ENCODE data around the gene KLHDC3. TPM values are rescaled to one million over a fixed set of nuclear protein-coding genes. Genes with fewer than 3 reads are reported as not detected.

KLHDC3 gene
- total and polyA plus RNA-seq, 10 of the 15 experiments (the other 5 are each of a cell fraction or from before 2014, with no cell fraction given) = 2.4 to 102 (median 55.4) TPM

- intact Hi-C loops (cut with micrococcal nuclease; ENCODE audit: unreplicated experiment) = no loop called here
- ChIA-PET CTCF (interaction anchor here (1.4 kb wide), 1 partner anchor 524 kb away, joined by 3 read pairs; no protein-coding TSS in a partner anchor), RAD21 (ENCODE audit: unreplicated experiment) (interaction anchor here (1.8 to 2.1 kb wide), 2 partner anchors 43 to 177 kb away, joined by 5 to 12 read pairs; no protein-coding TSS in a partner anchor), POLR2A (interaction anchor here (0.7 kb wide), 1 partner anchor 714 kb away, joined by 8 read pairs; no protein-coding TSS in a partner anchor), SMC1A (ENCODE audit: uncharacterized antibody, unreplicated experiment) (interaction anchor here (0.7 kb wide), 1 partner anchor 252 kb away, joined by 5 read pairs; no protein-coding TSS in a partner anchor)
- H3K4me3 ChIP-seq = no peak overlapping the region
- H4K20me1 ChIP-seq (ENCODE audit: control insufficient read depth, insufficient read depth) = no peaks in the 10 kb centered on the region
- no peak for ATAC-seq
- BruUV-seq (replicated peaks) = no TSS peak
- H3K27ac ChIP-seq (ENCODE audit: control insufficient read depth, insufficient read depth) = no peak overlapping the region
- no peaks in the 10 kb centered on the region for H3K9me3 ChIP-seq (replicated peaks; ENCODE audit: control insufficient read depth, insufficient read depth, low read length)
- TF ChIP-seq HDAC2 (IDR thresholded peaks at IDR 0.05) (no peak), CBX5 (IDR thresholded peaks at IDR 0.05; ENCODE audit: low read depth) (no peak), NFXL1 (IDR thresholded peaks at IDR 0.05; ENCODE audit: borderline replicate concordance) (no peak), PAX8 (IDR thresholded peaks at IDR 0.05) (no peak), IRF4 (IDR thresholded peaks at IDR 0.05; ENCODE audit: low read depth, low read length) (no peak), IKZF1 (conservative IDR thresholded peaks at IDR 0.05) (no peak), MLLT1 (IDR thresholded peaks at IDR 0.05) (no peak), SUPT20H (IDR thresholded peaks at IDR 0.05; ENCODE audit: borderline replicate concordance, control insufficient read depth, low read depth, low read length) (no peak)
- TF ChIP-seq, protein P1, sequence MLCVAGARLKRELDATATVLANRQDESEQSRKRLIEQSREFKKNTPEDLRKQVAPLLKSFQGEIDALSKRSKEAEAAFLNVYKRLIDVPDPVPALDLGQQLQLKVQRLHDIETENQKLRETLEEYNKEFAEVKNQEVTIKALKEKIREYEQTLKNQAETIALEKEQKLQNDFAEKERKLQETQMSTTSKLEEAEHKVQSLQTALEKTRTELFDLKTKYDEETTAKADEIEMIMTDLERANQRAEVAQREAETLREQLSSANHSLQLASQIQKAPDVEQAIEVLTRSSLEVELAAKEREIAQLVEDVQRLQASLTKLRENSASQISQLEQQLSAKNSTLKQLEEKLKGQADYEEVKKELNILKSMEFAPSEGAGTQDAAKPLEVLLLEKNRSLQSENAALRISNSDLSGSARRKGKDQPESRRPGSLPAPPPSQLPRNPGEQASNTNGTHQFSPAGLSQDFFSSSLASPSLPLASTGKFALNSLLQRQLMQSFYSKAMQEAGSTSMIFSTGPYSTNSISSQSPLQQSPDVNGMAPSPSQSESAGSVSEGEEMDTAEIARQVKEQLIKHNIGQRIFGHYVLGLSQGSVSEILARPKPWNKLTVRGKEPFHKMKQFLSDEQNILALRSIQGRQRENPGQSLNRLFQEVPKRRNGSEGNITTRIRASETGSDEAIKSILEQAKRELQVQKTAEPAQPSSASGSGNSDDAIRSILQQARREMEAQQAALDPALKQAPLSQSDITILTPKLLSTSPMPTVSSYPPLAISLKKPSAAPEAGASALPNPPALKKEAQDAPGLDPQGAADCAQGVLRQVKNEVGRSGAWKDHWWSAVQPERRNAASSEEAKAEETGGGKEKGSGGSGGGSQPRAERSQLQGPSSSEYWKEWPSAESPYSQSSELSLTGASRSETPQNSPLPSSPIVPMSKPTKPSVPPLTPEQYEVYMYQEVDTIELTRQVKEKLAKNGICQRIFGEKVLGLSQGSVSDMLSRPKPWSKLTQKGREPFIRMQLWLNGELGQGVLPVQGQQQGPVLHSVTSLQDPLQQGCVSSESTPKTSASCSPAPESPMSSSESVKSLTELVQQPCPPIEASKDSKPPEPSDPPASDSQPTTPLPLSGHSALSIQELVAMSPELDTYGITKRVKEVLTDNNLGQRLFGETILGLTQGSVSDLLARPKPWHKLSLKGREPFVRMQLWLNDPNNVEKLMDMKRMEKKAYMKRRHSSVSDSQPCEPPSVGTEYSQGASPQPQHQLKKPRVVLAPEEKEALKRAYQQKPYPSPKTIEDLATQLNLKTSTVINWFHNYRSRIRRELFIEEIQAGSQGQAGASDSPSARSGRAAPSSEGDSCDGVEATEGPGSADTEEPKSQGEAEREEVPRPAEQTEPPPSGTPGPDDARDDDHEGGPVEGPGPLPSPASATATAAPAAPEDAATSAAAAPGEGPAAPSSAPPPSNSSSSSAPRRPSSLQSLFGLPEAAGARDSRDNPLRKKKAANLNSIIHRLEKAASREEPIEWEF (IDR thresholded peaks at IDR 0.05; ENCODE audit: insufficient replicate concordance, low read depth, low read length) = no peak
- no peaks in the 10 kb centered on the region for H3K27me3 ChIP-seq (replicated peaks in 1 of 2; ENCODE audit: control insufficient read depth in 2 of 2, insufficient read depth in 2 of 2, low read length in 1 of 2)
- DNase-seq (ENCODE audit: low read depth, low spot score) = no peak
- H3K9ac ChIP-seq (ENCODE audit: control insufficient read depth, insufficient read depth, low read length) = no peak overlapping the region
- no peak overlapping the region for H3K4me2 ChIP-seq (ENCODE audit: control insufficient read depth, insufficient read depth)
- H3K79me2 ChIP-seq (ENCODE audit: control insufficient read depth, insufficient read depth, low read length) = no peaks in the 10 kb centered on the region
- H2AFZ ChIP-seq (ENCODE audit: control insufficient read depth, low read depth, low read length) = no peak overlapping the region
- no peaks in the 10 kb centered on the region; a peak in 3 of 4 replicates for H3K36me3 ChIP-seq (ENCODE audit: control insufficient read depth in 2 of 2, insufficient read depth in 2 of 2, low read length in 1 of 2)
- FAIRE-seq = no peak
- WGBS (ENCODE audit: insufficient coverage, insufficient replicate concordance, low lambda C conversion rate, missing lambda C conversion rate) = 52% methylated on average over 7 of the region's 7 CpGs
- in situ Hi-C loops (cut with MboI) = no loop called here
- H3K4me1 ChIP-seq (ENCODE audit: control insufficient read depth, insufficient read depth, low read length) = no peaks in the 10 kb centered on the region
These were observed 47.5 kb upstream of the KLHDC3 start for GRCh38 chr6:42966571-42966970.

Measured in GM12878 (cell line).